ENCODE results near the gene FBLIM1.
"Not testable (repeated sequence)": the region's sequence is repeated elsewhere in the genome, so short reads cannot be mapped to it uniquely, and the experiment has no call there.

FBLIM1 gene

GRCh38 chr1:15770313-15770962 is 11.8 kb downstream of the FBLIM1 start:
- no peak for DNase-seq

- no peak for DNase-seq
Measured at GRCh38 chr1:15771836-15772515, 13.4 kb downstream of the FBLIM1 start.

GRCh38 chr1:15775706-15776105 is 17.1 kb downstream of the FBLIM1 start:
- DNase-seq, result no peak

- no peak for DNase-seq
Measured at GRCh38 chr1:15777909-15778707, 19.5 kb downstream of the FBLIM1 start.

- DNase-seq, result no peak
Measured at GRCh38 chr1:15785683-15786082, 27.1 kb downstream of the FBLIM1 start.

GRCh38 chr1:15786581-15786980 is 28.0 kb downstream of the FBLIM1 start:
- no peak for DNase-seq

- no peak for DNase-seq
Measured at GRCh38 chr1:15788624-15789301, 30.2 kb downstream of the FBLIM1 start.

- DNase-seq, result no peak
Measured at GRCh38 chr1:15796086-15796462, 37.5 kb downstream of the FBLIM1 start.

GRCh38 chr1:15797614-15798390 is 39.2 kb downstream of the FBLIM1 start:
- no peak for DNase-seq

GRCh38 chr1:15799004-15799867 is 40.6 kb downstream of the FBLIM1 start:
- DNase-seq, result no peak

- DNase-seq, result no peak
Measured at GRCh38 chr1:15799928-15800835, 41.6 kb downstream of the FBLIM1 start.

- DNase-seq, result no peak
Measured at GRCh38 chr1:15802234-15802965, 43.8 kb downstream of the FBLIM1 start.

- DNase-seq, result no peak
Measured at GRCh38 chr1:15803380-15803779, 44.8 kb downstream of the FBLIM1 start.

GRCh38 chr1:15804060-15804459 is 45.5 kb downstream of the FBLIM1 start:
- no peak for DNase-seq

GRCh38 chr1:15807121-15807520 is 48.5 kb downstream of the FBLIM1 start:
- no peak for DNase-seq

GRCh38 chr1:15807549-15807948 is 49.0 kb downstream of the FBLIM1 start, which contains the start of gene UQCRHL:
Gene UQCRHL (minus strand): TSS chr1:15807649. CDS start chr1:15807649, 0 bp downstream.
- not testable (repeated sequence) for DNase-seq

GRCh38 chr1:15808955-15809354 is 50.4 kb downstream of the FBLIM1 start:
- DNase-seq, result no peak

GRCh38 chr1:15810073-15810472 is 51.5 kb downstream of the FBLIM1 start:
- DNase-seq, result no peak

GRCh38 chr1:15816674-15817073 is 58.1 kb downstream of the FBLIM1 start:
- DNase-seq, result no peak

- DNase-seq, result no peak
Measured at GRCh38 chr1:15820478-15820877, 61.9 kb downstream of the FBLIM1 start.
